Measurements from ENCODE around the gene WDR20.

- TF ChIP-seq CTCF (IDR thresholded peaks at IDR 0.05; ENCODE audit: borderline replicate concordance, extremely low read depth, low read length, poor library complexity, severe bottlenecking), result no peak
- no peak for TF ChIP-seq EZH2 (IDR thresholded peaks at IDR 0.05; ENCODE audit: borderline replicate concordance, low read depth, low read length, severe bottlenecking)
These were observed 34.3 kb upstream of the WDR20 start for GRCh38 chr14:102105369-102105768.
